ENCODE measurements around the gene DLL1.
"Not testable (repeated sequence)": the region's sequence is repeated elsewhere in the genome, so short reads cannot be mapped to it uniquely, and the experiment has no call there.

Gene DLL1, protein sequence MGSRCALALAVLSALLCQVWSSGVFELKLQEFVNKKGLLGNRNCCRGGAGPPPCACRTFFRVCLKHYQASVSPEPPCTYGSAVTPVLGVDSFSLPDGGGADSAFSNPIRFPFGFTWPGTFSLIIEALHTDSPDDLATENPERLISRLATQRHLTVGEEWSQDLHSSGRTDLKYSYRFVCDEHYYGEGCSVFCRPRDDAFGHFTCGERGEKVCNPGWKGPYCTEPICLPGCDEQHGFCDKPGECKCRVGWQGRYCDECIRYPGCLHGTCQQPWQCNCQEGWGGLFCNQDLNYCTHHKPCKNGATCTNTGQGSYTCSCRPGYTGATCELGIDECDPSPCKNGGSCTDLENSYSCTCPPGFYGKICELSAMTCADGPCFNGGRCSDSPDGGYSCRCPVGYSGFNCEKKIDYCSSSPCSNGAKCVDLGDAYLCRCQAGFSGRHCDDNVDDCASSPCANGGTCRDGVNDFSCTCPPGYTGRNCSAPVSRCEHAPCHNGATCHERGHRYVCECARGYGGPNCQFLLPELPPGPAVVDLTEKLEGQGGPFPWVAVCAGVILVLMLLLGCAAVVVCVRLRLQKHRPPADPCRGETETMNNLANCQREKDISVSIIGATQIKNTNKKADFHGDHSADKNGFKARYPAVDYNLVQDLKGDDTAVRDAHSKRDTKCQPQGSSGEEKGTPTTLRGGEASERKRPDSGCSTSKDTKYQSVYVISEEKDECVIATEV

DNA sequence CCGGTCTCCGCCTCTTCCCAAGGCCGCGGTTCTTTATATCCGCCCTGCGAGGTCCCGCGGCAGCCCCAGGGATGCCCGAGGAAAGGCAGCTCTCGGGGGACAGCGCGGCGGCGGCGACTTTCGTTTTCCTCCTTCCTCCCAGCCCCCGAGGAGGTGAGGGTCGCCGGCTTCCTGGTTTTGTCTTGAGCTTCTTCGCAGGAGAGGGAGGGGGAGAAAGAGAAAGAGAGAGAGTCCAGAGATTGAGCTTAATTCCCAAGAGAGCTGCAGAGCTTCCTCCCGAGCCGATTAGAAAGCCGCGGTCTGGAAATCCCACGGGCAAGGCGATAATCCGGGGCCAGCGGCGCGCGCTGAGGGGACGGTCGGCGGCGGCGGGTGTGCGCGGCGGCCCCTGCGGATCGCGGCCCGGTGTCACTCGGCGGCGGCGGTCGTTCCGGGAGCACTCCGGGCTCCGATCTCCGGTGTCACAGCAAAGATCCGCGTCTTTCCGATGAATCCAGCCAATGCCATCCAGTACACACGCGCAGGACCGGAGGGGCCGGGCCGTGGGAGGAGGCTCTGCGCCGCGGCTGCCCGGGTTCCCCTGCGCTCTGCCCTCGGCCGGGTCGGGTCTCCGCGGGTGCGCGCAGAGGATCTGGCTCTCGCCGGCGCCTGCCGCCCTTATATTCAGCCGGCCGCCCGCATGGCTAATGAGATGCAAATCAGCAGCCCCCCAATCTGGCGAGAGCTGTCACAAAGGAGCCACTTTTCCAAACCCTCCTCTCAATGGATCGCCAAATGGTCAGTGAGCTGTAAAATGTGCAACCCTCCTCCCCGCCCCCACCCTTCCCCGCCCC is at the start of gene DLL1:
TSS of gene DLL1 (minus strand) at position 783 of the 833 bp plus-strand sequence. CDS start 939 bp downstream, outside the sequence.
- peak; percentile 60 for DNase-seq (ENCODE audit: low read depth)

DNA sequence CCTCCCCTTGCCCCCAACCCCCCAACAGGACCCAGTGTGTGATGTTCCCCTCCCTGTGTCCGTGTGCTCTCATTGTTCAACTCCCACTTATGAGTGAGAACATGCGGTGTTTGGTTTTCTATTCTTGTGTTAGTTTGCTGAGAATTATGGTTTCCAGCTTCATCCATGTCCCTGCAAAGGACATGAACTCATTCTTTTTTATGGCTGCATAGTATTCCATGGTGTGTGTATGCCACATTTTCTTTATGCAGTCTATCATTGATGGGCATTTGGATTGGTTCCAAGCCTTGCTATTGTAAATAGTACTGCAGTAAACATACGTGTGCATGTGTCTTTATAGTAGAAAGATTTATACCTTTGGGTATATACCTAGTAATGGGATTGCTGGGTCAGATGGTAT is 44.3 kb upstream of the DLL1 start:
- DNase-seq (ENCODE audit: low read depth) = not testable (repeated sequence)

DNA sequence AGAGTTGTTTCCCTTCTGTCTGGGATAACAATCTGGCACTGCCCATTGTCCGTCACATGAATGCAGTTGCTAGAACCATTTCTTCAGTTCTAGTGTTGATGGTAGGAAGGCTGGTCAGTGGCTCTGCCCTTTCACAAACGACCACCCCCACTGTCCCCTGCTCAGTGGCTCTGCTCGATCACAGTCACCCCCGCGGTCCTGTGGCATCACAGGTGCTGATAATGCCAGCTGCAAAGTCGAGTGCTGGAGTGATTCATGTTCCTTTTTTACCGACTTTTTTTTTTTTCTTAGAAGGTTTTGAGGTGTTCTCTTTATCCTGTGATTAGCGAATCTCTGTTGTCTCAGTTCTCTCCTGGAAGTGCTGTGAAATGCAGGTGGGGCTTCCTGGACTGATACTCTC is 38.4 kb upstream of the DLL1 start:
- no peak for DNase-seq (ENCODE audit: low read depth)

DNA sequence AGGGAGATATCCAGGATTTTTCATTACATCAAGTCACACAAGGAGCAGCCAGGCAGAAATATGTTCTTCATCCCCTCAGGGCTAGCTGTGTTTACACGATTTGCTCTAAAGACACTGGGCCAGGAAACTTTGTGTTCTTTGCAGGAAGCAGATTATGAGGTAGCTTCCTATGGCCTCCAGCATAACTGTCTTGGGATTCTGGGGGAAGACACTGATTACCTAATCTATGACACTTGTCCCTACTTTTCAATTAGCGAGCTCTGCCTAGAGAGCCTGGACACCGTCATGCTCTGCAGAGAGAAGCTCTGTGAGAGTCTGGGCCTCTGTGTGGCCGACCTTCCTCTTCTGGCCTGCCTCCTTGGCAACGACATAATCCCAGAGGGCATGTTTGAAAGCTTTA is 26.8 kb upstream of the DLL1 start:
- peak; percentile 11 for DNase-seq (ENCODE audit: low read depth)

DNA sequence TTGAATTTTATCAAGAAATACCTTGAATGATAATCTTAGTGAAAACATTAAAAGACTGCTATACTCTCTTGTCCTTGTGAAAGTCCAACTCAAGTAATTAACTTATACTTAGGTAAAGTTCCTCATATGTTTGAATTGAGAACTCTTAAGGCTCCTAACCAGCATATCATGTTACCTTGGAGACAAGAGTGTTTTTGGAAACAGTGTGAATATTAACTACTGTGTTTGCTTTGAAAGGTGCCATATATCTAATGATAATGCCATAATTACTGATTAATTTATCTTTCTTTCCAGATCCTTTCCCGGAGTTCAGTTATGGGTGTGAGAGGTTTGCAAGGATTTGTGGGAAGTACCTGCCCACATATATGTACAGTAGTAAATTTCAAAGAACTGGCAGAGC is 26.2 kb upstream of the DLL1 start:
- DNase-seq (ENCODE audit: low read depth) = no peak

DNA sequence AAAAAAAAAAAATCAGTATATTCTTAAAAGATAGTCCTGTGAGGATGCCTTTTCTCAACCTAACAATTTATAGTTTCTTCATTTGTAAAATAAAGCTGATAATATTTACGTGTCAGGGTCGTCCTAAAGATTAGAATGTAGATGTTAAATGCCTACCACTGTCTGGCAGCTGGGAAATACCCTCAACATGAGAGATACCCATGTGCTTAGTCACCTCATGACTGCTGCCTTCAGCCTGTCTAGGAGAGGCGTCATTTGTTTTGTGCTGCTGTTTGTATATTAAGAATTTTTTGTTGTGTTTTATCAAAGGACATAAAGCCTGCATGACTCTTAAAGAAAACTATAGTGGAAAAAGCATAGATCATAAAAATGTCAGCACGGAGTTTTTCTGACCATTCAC is 25.2 kb upstream of the DLL1 start:
- DNase-seq (ENCODE audit: low read depth) = peak; percentile 18

DNA sequence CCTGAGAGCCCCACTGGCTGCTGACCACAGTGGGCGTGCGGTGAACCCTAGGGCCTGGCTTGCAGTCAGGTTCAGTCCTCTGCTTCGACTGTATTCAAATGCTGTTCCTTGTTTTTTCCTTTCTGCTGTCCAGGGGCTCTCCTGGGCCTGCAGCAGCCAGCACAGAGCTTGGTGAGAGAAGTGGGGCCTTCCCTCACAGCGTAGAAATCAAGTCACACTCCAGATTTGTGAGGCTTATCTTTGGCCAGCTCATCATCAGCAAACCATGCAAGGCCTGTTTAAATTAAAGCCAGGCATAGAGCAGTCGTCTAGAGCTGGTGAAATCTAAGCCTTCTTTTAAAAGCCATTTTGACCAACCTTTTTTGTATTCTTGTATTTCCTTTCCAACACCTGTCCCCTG is 24.1 kb upstream of the DLL1 start:
- no peak for DNase-seq (ENCODE audit: low read depth)

DNA sequence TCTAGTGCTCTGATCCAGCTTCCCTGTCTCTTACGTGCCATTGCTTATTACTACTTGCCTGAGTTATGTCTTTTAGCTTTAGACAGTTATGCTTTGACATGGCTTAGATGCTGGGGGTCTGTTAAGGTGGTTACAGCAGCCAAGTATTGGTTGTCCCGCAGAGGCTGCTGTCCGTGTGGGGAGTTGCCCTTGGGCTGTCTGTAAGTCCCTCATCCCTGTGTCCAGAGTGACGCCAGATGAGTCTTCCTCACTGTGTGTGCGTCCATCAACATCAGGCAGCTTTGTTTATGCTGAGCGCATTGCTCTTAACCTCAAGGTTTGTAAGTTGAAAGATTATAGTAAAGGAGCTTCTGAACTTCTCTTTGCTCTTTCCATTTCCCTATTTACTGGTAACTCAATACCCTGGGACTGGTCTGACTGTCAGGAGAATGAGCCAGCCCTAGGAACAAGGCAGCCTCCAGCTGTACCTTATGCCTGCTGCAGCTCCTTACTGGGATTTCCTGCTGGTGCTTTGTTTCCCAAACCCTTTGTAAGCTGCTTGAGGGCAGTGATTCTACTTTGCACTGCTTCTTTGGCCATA is 22.9 kb upstream of the DLL1 start:
- DNase-seq (ENCODE audit: low read depth) = no peak

DNA sequence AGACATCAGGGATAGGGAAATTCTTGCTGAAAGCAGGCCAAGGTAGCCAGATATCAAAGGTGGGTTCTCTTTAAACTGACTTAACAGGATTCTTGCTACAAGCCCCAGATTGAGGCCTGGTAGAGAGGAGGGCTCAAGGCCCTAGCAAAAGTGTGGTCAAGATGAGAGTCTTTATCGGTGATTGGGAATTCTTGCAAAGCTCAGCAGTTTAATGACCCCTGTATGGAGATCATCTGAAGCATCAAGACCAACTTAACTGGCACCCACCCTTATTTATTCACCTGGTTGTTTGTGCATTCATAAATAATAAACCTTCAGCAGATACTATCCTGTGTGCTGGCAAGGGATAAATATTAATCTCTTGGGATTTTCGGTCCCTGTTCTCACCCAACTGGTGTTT is 22.0 kb upstream of the DLL1 start:
- DNase-seq (ENCODE audit: low read depth) = no peak

DNA sequence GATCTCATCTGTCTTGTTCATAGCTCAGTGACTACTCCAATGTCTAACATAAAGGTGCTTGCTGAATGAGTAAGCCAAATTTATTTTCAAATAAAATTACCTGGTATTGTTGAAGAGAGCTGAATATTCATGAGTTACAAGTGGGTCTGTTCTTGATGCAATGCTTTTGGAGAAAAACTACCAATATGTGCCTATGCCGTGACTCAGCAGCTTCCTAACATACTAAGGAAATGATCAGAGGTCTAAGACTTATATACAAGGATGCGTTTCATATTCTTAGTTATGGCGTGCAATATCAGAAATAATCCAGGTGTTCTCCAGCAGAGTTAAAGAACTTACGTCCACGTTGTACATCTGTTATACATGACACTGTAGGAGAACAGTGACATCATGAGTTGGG is 20.8 kb upstream of the DLL1 start:
- DNase-seq (ENCODE audit: low read depth) = no peak

DNA sequence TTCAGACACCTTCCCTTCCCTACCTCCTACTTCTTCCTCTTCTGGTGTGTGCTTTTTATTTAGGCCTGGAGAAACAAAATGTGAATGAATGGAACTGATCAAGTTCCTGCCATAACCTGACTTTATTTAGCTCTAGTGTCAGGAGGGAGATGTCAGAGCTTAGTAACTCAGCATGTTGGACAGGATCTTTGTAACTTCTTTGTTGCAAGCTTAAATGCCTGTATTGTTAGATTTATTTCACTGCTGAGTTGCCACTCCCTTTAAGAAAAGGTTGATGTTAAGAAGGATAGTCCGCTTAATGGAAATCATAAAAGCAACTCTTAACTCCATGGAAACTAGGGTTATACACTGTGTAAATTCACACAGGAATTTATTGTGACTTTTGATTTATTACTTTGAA is 17.9 kb upstream of the DLL1 start:
- DNase-seq (ENCODE audit: low read depth) = no peak

DNA sequence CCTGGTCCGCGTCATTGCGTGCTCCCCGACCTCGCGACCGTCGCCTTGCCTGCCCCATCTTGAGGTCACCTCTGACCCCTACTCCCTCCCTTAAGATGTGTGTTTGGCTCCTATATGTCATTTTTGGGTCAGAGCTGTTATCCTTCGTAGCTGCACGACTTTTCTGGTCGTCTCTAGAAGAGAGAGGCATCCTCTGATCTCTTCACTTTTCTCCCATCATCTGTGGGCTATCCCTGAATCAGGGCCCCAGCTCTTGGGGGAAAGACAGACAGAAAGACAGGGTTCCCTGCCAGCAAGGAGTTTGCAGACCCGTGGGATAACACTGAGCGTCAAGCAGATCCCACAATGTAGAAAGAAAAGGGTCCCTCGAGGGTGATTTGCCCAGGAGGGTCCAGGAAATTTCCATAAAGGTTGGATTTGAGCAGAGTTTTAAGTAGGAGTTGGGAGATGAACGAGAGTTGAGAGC is 16.2 kb upstream of the DLL1 start:
- DNase-seq (ENCODE audit: low read depth) = no peak

DNA sequence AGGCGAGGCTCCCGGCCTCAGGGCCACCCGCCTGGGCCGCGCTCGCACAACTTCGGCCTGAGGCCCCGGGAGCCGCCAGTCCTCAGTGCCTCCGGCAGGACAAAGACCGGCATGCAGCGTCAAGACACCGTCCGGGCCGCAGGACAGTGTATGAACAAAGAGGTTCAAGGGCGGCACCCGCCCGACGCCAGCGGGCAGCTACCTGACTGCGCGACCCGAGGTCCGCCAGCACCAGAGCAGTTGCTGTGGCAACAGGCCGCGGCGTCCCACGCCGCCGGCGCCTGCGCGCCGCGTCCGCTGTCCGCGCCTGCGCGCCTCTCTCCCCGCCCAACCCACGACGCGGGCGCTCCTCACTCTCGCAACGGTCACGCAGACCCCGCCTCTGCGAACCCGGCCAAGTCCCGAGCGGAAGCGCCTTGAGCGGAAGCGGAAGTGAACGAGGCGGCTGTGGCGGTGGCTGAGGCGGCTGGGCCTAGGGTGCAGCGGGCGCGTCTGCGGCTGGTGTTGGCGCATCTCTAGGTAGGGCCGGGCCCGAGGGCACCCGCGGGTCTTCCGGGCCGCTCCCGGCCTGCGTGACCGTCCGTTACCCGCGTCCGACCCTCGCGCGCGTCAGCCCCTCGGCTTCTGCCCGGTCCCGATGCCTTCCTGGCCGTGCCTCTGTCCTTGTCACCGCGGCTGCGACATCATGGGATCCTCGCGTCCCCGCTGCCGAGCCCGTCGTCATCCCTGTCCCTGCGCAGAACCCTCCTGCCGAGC is 15.6 kb upstream of the DLL1 start, which contains the start of gene FAM120B:
TSS of gene FAM120B (plus strand) at position 435 of the 756 bp plus-strand sequence. CDS start 10,633 bp downstream, outside the sequence.
- peak; percentile 96 for DNase-seq (ENCODE audit: low read depth)

DNA sequence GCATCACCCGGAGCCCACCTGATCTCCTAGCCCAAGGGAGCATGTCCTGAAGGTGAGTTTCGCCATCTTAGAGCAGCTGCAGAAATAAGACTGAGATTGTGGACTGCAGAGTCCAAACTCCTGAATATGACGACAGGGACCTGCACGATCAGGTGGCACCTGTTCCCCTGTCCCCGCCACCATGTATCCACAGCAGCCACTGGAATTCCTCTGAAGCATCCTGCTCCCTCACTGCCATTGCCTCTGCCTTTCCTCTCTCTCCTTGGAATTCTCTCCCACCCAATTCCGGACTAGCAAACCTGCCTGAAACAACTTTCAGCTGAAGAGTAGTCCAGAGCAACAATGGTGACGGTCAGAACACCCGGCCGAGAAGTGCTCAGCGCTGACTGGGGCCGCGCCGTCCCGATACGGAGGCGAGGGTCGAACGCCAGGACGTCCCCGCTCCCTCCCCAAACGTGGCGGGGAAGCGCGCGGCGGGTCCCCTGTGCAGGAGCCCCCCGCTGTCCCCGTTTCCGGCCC is 15.0 kb upstream of the DLL1 start:
- no peak for DNase-seq (ENCODE audit: low read depth)

DNA sequence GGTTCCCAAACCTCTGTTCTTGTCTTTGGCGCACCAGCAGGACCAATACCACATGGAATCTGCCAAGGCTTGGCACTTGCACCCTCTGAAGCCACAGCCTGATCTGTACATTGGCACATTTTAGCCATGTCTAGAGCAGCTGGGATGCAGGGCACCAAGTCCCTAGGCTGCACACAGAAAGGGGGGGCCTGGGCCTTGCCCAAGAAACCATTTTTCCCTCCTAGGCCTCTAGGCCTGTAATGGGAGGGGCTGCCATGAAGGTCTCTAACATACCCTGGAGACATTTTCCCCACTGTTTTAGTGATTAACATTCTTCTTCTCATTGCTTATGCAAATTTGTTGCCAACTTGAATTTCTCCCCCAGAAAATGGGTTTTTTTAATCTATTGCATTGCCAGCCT is 10.3 kb upstream of the DLL1 start:
- DNase-seq (ENCODE audit: low read depth) = no peak

DNA sequence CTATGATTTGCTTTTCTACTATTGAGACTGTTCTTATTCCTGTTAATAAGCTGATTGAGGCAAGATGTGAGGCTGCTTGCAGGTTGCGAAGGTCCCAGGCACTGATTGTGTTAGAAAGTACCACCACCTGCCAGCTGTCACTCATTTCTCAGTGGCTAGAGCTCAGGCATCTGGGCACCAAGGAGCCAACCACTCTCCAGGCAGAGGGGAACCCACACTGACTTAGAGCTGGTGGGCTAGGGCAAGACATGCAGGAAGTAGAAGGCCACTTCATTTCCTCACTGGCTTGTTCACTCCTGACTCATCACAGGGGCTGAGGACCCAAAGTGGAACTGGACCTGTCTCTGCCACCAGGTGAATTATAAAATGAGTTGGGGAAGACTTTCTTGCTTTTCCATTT is 7.8 kb upstream of the DLL1 start:
- no peak for DNase-seq (ENCODE audit: low read depth)

DNA sequence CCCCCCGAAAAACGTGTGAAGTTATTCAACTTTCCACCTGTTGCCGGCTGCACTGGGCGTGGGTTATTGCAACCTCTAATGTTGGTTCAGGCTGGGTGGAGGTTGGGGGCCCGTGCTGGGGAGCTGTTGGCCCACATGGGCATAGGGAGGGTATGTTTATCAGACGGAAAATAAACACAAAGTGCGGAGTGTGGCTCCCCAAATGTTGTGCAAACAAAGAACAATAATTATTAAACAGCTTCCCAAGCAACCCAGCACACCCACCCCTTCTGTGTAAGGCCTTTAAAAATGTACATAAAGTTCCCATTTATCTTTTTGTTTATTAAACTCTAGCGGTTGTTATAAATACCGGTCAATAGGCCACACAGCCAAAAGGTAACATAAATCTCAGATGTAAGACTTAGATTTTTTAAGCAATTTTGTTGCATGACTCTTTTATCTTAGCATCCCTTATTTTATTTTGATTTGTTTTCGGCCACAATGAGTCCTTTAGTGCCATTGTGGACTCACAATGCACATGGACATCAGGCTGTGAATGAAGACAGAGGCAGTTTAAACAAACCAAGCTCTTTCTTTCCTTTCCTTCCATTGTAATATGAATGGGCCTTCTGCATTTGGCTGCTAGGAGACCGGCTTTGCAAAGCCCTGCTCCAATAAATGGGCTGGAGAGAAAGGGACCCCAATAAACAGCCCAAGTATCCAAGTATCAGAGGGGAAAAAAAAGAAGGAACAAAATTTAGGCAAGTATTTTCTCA is 6.9 kb upstream of the DLL1 start:
- no peak for DNase-seq (ENCODE audit: low read depth)

DNA sequence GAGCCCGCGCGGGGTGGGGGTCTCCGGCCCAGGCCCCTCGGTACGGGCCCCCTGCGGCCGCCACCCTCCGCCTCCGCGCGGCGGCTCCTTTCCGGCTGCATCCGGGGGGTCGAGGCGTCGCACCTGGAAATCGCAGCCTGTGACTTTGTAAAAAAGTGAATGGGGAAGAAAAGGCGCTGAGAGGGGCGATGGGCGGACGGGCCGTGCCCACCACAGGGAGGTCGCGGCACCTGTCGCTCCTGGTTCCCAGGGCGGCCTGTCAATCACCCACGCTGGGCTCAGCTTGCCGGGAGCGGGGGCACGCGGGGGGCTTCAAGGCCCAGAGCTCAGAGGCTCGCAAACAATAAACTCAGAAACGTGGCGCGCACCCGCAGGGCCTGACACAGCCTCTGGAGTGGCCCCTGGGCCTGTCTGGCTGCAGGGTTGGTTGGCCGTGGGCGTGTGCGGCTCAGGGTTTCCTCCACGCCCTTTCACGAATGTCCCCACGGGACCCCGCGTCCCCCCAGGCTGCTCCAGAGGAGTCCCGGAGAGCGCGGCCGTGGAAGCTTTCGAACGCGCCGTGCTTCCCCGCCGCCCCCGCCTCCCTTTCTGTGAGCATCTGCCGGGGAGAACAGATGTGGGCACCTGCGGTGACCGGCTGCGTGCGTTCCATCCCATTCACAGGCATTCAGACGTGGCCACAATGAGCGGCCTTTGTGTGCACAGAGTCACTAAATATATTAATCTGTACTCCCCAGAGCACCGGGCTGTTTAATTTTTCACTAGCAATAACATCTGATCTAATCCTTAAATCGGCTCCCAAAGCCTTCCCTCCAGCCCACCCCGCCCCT is 6.1 kb upstream of the DLL1 start:
- DNase-seq (ENCODE audit: low read depth) = no peak

DNA sequence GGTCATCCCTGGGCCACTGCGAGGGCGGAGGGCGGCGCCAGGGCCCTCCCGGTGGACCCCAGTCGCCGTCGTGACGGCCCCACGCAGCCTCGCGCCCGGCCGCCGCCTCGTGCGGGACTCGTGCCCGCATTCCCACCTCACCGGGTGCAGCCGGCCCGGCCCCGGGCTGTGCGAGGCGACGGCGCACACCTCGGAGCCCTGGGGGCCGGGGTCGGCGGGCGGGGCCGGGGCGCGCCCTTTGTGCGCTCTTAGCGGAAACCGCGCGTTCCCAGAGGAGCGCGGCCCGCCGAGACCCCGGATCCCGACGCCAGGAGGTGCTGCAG is 5.5 kb upstream of the DLL1 start:
- no peak for DNase-seq (ENCODE audit: low read depth)

Data from EH (cell line).